Stimulated activated CD8-positive, alpha-beta memory T cell treated with anti-CD3 and anti-CD28 coated beads, Interleukin-4, amount 100 ng/mL, for 4 hours (primary cell): Measurements from ENCODE around the gene UNC13B.

Source experiments
- DNase-seq, 2 donors: peaks; one replicate each; pipeline ENCODE4 v3.0.0-alpha.2; 2020; ENCODE audit warnings: low read depth in 2 of 2, low spot score in 1 of 2

UNC13B gene

DNA sequence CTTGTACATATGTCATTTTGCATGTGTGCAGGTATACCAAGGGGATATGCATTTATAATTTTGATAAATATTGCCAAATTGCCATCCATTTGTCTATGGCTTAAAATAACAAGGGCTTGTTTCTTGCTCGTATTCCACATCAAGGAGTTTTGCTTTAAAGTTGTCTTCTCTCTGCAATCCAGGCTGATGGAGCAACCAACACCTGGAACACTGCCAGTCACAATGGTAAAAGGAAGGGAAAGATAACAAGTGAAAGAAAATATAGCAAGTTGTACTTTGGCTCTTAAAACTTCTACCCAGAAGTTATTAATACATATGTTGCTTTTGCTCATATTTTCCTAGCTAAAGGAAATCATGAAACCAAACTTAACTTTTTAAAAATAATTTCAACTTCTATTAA lies 156.9 kb downstream of the UNC13B start:
- DNase-seq: no peak

GRCh38 chr9:35322075-35322885 lies 160.5 kb downstream of the UNC13B start:
- DNase-seq: no peak

GRCh38 chr9:35324966-35325365 lies 163.2 kb downstream of the UNC13B start:
- DNase-seq: no peak

DNA sequence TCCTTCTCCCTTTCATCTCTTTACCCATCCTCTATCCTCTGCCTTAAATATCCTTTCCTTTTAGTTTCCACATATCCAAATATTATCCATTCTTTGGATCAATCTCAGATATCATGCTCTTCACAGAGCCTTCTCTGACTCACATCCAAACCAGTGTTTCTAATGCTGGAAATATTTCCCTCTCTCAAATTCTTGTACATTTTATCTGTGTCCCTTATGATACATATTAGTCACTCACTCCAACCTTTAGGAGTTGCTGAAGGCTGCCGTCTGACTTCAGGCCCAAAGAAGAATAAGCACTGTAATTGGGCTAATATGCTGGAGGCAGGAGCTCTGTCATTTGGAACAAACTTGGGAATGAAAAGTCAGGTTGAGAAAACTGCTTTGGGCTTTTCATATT lies 171.7 kb downstream of the UNC13B start:
- no peak for DNase-seq

DNA sequence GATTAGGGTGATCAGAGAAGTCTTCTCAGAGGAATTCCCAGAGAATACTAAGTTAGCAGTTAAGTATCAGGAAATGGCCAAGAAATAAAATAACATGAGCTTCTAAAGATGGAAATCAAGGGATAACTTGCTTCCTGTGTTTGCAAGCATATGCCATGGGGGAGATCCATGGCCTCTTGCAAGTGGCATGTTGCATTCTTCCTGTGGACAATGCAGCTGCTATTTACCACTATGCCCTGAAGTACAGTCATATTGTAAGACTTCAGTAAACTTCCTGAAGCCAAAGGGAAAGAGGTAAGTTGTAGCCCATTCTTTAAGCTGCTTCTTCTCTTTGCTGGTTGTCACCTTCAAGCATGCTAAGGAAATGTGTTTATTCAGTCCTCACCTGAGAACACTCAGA lies 173.4 kb downstream of the UNC13B start:
- DNase-seq: no peak

GRCh38 chr9:35338086-35338485 lies 176.3 kb downstream of the UNC13B start:
- no peak for DNase-seq

GRCh38 chr9:35338561-35339274 lies 176.9 kb downstream of the UNC13B start:
- no peak for DNase-seq

GRCh38 chr9:35340046-35340445 lies 178.2 kb downstream of the UNC13B start:
- no peak for DNase-seq

GRCh38 chr9:35341021-35341420 lies 179.2 kb downstream of the UNC13B start:
- no peak for DNase-seq

DNA sequence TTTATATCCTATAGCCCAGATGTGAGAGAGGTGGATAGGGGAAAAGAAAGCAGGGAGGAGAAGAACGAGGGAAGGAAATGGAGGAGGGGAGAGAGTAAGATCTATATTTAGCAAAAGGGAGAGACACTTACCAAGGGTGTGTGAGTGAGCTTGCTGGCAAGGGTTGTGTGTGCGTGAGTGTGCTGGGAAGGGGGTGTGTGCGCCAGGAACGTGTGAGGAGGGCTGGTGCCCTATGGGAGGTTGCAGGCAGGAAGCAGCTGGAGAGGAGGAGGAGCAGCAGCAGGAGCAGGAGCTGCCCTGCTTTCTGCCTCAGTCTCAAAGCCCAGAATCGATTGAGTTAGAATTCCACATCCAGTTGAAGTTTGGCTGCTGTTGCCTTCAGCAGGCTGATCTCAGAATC lies 179.8 kb downstream of the UNC13B start:
- no peak for DNase-seq

DNA sequence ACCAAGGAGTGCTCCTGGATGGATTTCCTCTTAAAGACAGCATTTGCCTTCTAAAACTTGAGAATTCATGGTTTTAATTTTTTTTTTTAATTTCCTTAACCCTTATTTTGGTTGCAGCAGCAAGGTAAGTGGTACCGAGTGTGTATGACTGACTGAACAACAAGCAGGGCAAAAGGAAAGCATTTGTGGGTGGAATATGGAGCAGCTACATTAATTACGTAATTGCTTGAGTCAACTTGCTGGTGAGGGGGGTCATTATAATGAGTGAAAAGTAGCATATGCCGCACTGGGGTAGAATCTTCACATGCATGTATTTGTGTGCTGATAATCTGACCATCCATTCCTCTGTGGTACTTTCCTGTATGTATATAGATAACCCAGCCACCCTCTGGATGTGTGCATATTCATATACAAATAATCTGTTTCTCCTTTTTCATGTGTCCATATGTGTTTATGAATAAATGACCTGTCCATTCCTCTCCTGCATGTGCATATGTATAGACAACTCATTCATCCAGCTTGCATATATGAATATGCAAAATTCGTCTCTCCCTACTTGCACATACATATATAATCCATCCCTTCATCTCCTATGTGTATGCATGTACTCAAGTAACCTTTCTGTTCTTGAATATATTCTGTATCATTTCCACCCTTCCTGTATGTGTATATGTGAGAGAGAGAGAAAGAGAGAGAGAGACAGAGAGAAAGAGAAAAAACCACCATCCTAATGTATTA lies 180.6 kb downstream of the UNC13B start:
- DNase-seq: no peak

GRCh38 chr9:35348109-35348508 lies 186.3 kb downstream of the UNC13B start:
- no peak for DNase-seq

DNA sequence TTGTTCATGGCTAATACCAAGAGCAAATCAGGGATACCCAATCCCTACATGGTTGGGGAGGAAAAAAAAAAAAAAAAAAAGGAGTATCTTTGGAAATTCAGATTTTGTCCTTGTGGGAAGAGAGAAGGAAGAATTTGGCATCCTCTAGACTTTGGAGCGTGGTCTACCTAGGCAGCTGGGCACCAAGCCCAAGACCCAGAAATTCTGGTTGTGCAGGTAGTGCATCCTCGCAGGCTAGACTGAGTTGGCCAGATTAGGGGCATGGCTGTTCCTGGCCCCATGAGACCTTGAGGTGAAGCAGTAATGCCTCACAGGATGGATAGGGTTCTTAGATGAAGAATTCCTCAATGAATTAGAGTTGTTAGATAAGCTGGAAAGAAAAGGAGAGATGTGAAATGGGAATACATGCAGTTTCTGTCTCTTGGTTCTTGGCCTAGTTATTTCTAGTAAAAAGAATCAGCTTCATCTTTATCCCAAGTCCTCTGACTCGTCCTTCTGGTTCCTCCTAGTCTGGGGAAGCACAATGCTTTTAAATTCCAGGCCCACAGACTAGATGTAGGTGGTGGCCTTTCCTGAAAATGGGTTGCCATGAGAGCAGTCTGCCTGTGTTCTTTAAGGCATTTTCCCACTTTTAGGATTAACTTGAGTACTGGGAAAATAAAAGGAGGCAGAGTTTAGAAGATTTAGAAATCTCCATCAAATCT lies 187.6 kb downstream of the UNC13B start:
- no peak for DNase-seq

- no peak for DNase-seq
Observed at GRCh38 chr9:35350212-35350611, 188.4 kb downstream of the UNC13B start.

DNA sequence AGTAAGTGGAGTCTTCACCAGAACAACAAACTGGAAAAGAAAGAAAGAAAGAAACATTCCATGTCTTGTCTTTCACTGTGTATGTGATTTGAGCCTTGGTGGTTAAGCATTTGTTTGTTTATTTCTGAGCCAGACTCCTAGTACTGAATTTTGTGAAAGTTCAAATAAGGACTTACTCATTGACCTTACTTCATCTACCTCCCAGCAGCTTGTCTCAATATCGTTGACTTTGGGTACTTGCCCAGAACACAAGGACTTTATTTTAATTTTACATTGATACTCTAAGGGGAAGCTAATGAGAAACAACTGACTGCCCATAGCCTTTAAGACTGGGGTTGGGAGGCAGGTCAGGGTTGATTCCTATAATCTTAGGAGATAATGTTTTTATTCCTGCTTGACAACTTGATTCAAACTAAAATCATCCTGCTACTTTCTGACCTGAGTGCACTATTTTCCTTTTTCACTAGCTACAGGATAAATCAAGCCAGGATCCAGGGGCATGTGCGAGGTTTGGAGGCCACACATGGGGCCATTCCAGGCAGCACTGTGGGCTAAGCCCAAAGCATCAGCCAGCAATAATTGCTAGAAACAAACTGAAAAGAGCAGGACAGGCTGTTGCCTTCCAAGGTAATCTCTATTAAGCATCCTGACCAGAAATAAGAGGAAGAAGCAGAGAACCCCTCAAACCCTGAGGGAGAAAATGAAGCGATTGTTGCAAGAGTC lies 189.2 kb downstream of the UNC13B start:
- no peak for DNase-seq

- no peak for DNase-seq
Observed at GRCh38 chr9:35353731-35354365, 192.0 kb downstream of the UNC13B start.

- DNase-seq: no peak
Observed at GRCh38 chr9:35355939-35356338, 194.1 kb downstream of the UNC13B start.

GRCh38 chr9:35357116-35357515 lies 195.3 kb downstream of the UNC13B start:
- DNase-seq: no peak

DNA sequence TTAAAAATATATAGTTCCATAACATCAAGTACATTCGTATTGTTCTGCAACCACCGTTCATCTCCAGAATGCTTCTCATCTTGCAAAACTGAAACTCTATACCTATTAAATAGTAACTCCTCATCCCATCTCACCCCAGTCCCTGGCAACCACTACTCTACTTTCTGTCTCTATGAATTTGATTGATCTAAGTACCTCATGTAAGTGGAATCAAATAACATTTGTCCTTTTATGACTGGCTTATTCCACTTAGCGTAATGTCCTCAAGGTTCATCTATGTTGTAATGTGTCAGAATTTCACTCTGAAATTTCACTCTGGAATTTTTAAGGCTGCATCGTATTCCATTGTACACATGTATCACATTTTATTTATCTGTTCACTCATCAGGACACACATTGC lies 196.0 kb downstream of the UNC13B start:
- DNase-seq: no peak
